Rectal smooth muscle tissue (tissue), 1 donor: ENCODE data around the gene DGKA.
"Not testable (repeated sequence)": the region's sequence is repeated elsewhere in the genome, so short reads cannot be mapped to it uniquely, and the experiment has no call there.

Experiments used
- H3K27ac ChIP-seq: one replicate; pipeline ENCODE4 v1.7.0; 2013; ENCODE audit warnings: low read depth, low read length, inconsistent platforms
- H3K27me3 ChIP-seq: one replicate; pipeline ENCODE4 v1.7.0; 2013; ENCODE audit warnings: low read length; ENCODE audit not compliant: control insufficient read depth, insufficient read depth
- H3K36me3 ChIP-seq: one replicate; pipeline ENCODE4 v1.7.0; 2013; ENCODE audit warnings: low read length; ENCODE audit not compliant: control insufficient read depth, insufficient read depth
- H3K4me1 ChIP-seq: one replicate; pipeline ENCODE4 v1.7.0; 2013; ENCODE audit warnings: low read length; ENCODE audit not compliant: control insufficient read depth, insufficient read depth
- H3K4me3 ChIP-seq: one replicate; pipeline ENCODE4 v1.7.0; 2013; ENCODE audit warnings: low read length
- H3K9ac ChIP-seq: one replicate; pipeline ENCODE4 v1.7.0; 2013; ENCODE audit warnings: low read length

DGKA gene

DNA sequence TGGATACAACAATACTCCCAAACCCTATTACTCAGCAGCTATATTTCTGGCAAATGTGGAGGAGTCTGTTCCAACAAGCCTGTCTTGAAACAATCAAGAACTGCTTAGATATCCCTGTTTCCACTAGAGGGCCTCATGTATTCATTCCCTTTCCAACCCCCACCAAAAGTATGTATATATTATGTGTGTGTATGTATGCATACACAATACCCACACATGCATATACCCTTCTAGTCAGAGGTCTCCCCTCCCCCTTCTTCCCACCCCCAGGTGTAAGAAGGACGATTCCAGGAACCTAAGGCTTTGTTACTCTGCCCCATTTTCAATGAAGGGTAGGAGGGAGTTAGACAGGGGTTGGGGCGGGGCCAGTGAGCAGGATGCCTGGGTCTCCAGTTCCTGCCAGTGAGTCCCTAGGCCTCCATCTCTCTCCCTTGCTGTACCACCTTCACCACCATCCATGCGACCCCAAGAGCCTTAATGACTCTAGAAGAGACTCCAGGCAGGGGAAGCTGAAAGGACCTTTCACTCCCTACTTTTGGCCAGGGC lies at the start of gene DGKA:
TSS of gene DGKA (plus strand) at position 392 of the 546 bp plus-strand sequence. CDS start 5,342 bp downstream, outside the sequence.
- Histone ChIP-seq H3K9ac (peak within 1 kb of the TSS; percentile 90), H3K4me1 (peaks cover 18% of the 10 kb centered on the region), H3K27ac (peak within 1 kb of the TSS; percentile 81)

DNA sequence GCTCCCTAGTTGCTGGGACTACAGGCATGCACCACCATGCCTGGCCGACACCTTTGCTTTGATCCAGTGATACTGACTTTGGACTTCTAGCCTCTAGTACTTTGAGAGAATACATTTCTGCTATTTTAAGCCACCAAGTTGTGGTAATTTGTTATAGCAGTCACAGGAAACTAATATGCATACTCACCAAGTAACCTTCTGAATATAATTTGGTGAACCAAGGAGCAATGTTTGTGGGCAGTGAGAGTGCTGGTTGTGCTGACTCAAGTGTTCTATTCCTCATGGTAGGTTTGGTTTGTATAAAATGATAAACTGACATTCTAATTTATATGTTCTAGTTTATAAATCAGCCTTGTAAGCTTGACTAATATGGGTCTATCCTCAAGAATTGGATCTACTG lies 45.8 kb upstream of the DGKA start:
- Histone ChIP-seq H3K9ac (no peak overlapping the region), H3K27me3 (no peaks in the 10 kb centered on the region), H3K4me3 (no peak overlapping the region), H3K4me1 (no peaks in the 10 kb centered on the region), H3K36me3 (no peaks in the 10 kb centered on the region), H3K27ac (no peak overlapping the region)

More for the DNA sequence above, at the start of gene DGKA:
- Histone ChIP-seq H3K36me3 (no peaks in the 10 kb centered on the region), H3K4me3 (peak within 1 kb of the TSS; percentile 90), H3K27me3 (no peaks in the 10 kb centered on the region)

DNA sequence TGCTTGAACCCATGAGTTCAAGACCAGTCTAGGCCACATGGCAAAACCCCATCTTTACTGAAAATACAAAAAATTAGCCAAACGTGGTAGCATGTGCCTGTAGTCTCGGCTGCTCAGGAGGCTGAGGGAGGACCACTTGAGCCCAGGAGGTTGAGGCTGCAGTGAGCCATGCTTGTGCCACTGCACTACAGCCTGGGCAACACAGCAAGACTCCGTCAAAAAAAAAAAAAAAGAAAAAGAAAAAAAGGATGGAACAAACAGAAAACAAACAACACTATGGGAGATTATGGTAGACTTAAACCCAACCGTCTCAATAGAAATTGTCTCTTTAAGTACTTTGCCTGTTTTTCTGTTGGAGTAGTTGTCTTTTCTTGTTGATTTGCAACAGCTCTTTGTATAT lies 39.7 kb upstream of the DGKA start:
- Histone ChIP-seq H3K9ac (no peak overlapping the region), H3K4me1 (no peaks in the 10 kb centered on the region), H3K4me3 (no peak overlapping the region), H3K36me3 (no peaks in the 10 kb centered on the region), H3K27ac (no peak overlapping the region), H3K27me3 (no peaks in the 10 kb centered on the region)

DNA sequence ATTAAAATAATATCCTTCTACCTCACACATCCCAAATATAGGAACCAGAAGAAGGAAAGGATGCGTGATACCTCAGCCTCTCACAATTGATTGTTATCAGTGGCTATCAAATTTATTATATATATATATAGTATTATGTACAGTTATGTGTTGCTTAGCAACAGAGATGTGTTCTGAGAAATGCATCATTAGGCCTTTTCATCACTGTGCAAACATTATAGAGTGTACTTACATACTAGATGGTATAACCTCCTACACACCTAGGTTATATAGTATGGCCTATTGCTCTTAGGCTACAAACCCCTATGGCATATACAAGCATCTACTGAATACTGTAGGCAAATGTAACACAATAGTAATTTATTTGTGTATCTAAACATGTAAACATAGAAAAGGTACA lies 37.2 kb upstream of the DGKA start:
- H3K36me3 ChIP-seq: no peaks in the 10 kb centered on the region
- no peaks in the 10 kb centered on the region for H3K27me3 ChIP-seq
- no peak overlapping the region for H3K27ac ChIP-seq
- no peak overlapping the region for H3K4me3 ChIP-seq
- H3K4me1 ChIP-seq: no peaks in the 10 kb centered on the region
- H3K9ac ChIP-seq: no peak overlapping the region

DNA sequence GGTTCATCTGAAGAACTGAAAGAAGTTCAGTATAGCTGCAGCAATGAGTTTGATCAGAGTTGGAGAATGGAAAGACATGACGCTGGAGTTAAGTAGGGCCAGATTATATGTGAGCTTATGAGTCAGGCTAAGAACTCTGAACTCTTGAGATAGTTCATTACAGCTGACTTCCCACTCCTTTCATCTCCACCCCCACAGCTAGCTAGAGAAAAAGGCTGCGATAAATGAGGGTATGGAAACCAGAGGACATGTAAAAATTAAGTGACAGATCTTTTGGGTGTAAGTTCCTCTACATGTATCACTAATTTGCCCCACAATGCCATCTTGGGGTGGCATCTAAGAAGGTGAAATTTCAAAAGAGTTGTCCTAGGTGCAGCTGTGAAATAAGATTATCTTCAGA lies 31.9 kb upstream of the DGKA start:
- Histone ChIP-seq H3K27ac (no peak overlapping the region), H3K27me3 (no peaks in the 10 kb centered on the region), H3K4me3 (no peak overlapping the region), H3K4me1 (no peaks in the 10 kb centered on the region), H3K9ac (no peak overlapping the region), H3K36me3 (peaks cover 4% of the 10 kb centered on the region)

DNA sequence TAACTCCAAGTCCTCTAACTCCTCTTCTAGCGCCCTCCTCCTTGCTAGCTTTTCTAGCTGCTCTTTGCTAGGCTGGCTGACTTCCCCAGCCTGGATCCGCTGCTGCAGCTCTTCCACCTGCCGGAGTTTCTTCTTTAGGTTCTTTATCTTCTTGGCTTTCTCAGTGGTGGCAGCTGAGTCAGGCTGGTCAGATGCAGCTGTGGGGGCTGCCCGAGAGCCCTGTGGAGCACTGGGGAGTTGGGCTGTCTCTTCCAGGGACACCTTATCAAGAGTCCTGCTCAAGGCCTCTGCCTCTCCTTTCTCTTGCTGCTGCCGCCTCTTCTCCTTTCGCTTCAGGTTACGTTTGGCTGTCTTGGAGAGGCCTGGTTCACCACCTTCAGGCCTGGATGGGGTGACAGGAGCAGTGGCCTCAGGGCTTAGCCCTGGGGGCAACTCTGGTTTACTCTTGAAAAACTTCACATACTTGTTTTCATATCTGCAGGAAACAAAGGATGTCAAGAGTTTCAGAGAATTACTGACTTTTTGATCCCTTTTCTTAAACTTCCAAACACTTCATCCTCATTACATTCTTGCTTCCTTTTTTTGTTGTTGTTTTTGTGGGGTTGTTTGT lies 29.0 kb upstream of the DGKA start:
- Histone ChIP-seq H3K4me3 (no peak overlapping the region), H3K4me1 (no peaks in the 10 kb centered on the region), H3K27ac (no peak overlapping the region), H3K27me3 (no peaks in the 10 kb centered on the region), H3K36me3 (peaks cover 4% of the 10 kb centered on the region), H3K9ac (no peak overlapping the region)

DNA sequence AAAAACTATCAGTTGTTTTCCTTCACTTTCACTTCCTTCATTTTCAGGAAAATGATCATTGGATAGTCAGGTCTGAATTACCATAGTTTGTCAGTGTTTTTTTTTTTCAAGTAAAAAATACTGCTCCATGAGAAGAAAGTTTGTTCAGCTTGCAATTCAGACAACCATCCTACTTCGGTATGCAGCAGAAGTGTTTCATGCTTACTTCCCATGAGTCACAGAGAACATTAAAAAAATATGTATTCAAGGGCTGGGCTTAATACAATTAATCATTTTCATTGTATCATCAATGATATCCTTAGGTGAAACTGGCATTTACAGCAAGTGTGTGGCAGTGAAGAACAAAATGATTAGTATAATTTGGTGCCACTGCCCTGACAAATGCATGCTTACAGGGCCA lies 24.9 kb upstream of the DGKA start:
- Histone ChIP-seq H3K9ac (no peak overlapping the region), H3K27ac (no peak overlapping the region), H3K4me1 (no peaks in the 10 kb centered on the region), H3K27me3 (no peaks in the 10 kb centered on the region), H3K36me3 (peaks cover 4% of the 10 kb centered on the region), H3K4me3 (no peak overlapping the region)

DNA sequence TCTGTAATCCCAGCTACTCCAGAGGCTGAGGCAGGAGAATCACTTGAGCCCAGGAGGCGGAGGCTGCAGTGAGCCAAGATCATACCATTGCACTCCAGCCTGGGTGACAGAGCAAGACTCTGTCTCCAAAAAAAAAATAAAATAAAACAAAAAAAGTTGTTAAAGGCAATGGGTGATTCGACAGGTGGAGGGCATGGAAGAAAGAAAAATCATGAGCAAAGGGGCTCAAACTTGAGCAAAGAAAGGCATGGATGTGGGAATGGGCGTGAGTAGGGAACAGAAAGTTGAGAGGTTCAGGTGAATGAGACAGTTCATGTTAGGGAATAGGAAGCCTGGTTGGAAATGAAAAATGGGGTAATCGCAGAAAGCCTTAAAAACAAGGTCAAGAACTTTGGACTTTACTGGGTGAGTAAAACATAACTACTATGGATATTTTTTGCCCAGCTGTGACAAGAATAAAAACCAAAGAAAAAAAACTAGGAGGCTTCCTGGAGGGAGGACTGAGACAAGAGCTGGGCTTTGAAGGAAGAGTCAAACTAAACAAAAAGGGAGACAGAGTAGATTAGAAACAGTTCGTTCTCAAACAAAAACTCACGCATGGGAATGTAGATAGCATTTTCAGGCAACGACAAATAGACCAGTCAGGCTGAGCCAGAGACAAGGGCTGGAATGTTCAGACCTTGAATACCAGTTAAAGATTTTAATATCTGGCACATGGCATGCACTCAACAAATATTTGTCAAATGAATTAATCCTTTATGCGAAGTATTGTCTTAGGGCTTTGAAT lies 22.0 kb upstream of the DGKA start:
- Histone ChIP-seq H3K36me3 (peaks cover 4% of the 10 kb centered on the region), H3K27ac (no peak overlapping the region), H3K27me3 (no peaks in the 10 kb centered on the region), H3K4me3 (no peak overlapping the region), H3K4me1 (no peaks in the 10 kb centered on the region), H3K9ac (no peak overlapping the region)

DNA sequence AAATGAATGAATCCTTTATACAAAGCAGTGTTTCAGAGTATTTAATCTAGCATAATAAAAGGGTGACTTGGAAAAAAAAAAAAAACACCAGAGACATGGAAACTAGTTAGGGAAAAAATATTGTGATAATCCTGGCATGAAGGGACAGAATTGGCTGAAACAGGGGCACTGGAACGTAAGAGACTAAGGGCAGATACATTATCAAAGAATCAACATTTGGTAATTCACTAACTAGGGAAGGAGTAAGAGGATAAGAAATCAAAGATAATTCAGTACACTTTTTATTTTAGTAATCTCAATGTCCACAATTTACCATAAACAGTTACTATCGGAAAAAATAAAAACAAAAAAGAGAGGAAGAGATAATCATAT lies 21.5 kb upstream of the DGKA start:
- Histone ChIP-seq H3K27ac (no peak overlapping the region), H3K9ac (no peak overlapping the region)

DNA sequence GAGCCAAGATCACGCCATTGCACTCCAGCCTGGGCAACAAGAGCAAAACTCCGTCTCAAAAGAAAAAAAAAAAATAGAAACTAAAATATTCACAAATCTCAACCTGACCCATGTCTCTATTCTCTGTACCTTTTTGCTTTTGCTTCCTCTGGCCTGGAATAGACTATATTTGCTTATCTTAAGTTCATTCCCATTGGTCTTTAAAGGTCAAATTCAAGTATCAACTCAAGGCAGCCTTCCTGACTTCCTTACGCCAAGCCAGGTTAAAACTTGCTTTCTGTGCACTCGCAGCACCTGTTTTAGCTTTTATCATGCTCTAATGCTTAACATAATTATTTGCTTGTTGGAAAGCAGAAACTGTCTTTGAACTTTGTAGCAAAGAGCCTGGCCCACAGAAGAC lies 18.1 kb upstream of the DGKA start:
- Histone ChIP-seq H3K4me3 (no peak overlapping the region), H3K9ac (no peak overlapping the region), H3K4me1 (no peaks in the 10 kb centered on the region), H3K27me3 (no peaks in the 10 kb centered on the region), H3K36me3 (peaks cover 6% of the 10 kb centered on the region), H3K27ac (no peak overlapping the region)

More for the DNA sequence above, 21.5 kb upstream of the DGKA start:
- H3K4me1 ChIP-seq: no peaks in the 10 kb centered on the region
- no peaks in the 10 kb centered on the region for H3K27me3 ChIP-seq
- H3K36me3 ChIP-seq: peaks cover 6% of the 10 kb centered on the region
- H3K4me3 ChIP-seq: no peak overlapping the region

DNA sequence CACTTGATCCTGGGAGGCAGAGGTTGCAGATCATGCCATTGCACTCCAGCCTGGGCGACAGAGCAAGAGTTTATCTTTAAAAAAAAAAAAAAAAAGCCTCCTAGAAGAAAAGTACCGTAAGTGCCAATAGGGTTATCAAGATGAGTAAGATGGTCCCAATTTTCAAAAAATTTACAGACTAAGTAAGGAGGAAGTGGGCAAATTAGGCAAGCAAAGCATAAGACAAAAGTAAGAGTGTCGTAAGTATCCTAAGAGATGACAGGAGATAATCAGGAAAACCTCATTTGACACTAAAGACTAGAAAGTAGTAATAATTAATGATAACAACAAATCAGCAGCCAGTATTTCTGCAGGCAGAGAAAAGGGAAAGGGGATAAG lies 15.5 kb upstream of the DGKA start:
- Histone ChIP-seq H3K27me3 (no peaks in the 10 kb centered on the region), H3K4me3 (no peak overlapping the region), H3K36me3 (peaks cover 6% of the 10 kb centered on the region), H3K4me1 (no peaks in the 10 kb centered on the region), H3K9ac (no peak overlapping the region), H3K27ac (no peak overlapping the region)

DNA sequence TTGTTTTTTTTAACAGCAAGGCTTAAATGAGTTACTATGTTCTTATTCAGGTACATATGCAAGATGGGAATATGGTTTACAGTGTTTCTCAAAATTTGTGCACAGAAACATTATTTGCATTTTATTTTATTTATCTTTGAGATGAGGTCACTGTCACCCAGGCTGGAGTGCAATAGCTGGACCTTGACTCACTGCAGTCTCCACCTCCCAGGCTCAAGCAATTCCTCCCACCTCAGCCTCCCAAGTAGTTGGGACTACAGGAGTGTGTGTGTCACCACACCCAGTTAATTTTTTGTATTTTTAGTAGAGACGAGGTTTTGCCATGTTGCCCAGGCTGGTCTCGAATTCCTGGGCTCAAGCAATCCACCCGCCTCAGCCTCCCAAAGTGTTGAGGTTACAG lies 11.9 kb upstream of the DGKA start:
- not testable (repeated sequence) for H3K4me3 ChIP-seq, H3K27me3 ChIP-seq, H3K9ac ChIP-seq, H3K4me1 ChIP-seq, H3K36me3 ChIP-seq, H3K27ac ChIP-seq

DNA sequence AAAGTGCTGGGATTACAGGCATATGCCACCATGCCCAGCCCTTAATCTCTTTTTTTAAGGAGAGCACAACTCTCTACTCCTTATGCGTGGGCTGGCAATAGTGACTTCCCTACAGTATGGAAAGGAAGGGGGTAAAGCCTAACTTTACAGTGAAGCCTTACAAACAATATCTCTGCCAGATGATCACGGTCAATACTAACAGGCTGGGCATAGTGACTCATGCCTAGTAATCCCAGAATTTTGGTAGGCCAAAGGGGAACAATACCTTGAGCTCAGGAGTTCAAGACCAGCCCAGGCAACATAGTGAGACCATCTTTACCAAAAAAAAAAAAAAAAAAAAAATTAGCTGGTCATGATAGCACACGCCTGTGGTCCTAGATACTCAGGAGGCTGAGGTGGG lies 8.8 kb upstream of the DGKA start:
- Histone ChIP-seq H3K4me3 (no peak overlapping the region), H3K9ac (no peak overlapping the region), H3K36me3 (peaks cover 2% of the 10 kb centered on the region), H3K27me3 (no peaks in the 10 kb centered on the region), H3K4me1 (peaks cover 3% of the 10 kb centered on the region), H3K27ac (no peak overlapping the region)
